ENCODE results near the gene SNORC. TPM values are rescaled to one million over a fixed set of nuclear protein-coding genes. Genes with fewer than 3 reads are reported as not detected.

Gene SNORC
- total RNA-seq, 2 experiments from 2014 or later: 0.13 to 1.4 TPM

GRCh38 chr2:232838406-232838874, 31.6 kb upstream of the SNORC start:
- peak overlapping the region; percentile 39; the same call in 1 of the 2 replicates for H2AFZ ChIP-seq (ENCODE audit: low read length)
- H3K4me1 ChIP-seq (ENCODE audit: insufficient read depth, low read length, poor library complexity, severe bottlenecking): peaks cover 39% of the 10 kb centered on the region
- intact Hi-C loops (cut with micrococcal nuclease; ENCODE audit: unreplicated experiment): loop anchor here (2.0 kb wide), 1 partner anchor 28 kb away; no protein-coding TSS in a partner anchor
- H3K4me3 ChIP-seq (ENCODE audit: low read depth, low read length, poor library complexity, severe bottlenecking): peak overlapping the region; percentile 32
- TF ChIP-seq EZH2phosphoT487 (IDR thresholded peaks at IDR 0.05; ENCODE audit: borderline replicate concordance, low read depth, low read length): no peak
- no peak for TF ChIP-seq CTCF (conservative IDR thresholded peaks at IDR 0.05; ENCODE audit: low read length)
- peak overlapping the region; percentile 74 for H3K4me2 ChIP-seq (ENCODE audit: low read length)
- no TSS peak for BruUV-seq (replicated peaks)
- H3K9me2 ChIP-seq (ENCODE audit: insufficient read depth, low read length): no peaks in the 10 kb centered on the region
- H4K20me1 ChIP-seq (ENCODE audit: insufficient read depth, low read length): no peaks in the 10 kb centered on the region
- DNase-seq (ENCODE audit: low spot score): peak; percentile 90
- ChIA-PET POLR2A (no interaction called here), CTCF (ENCODE audit: unreplicated experiment) (no interaction called here)
- no peaks in the 10 kb centered on the region for H3K9me3 ChIP-seq (ENCODE audit: low read length)
- peaks cover 79% of the 10 kb centered on the region for H3K36me3 ChIP-seq (ENCODE audit: insufficient read depth, low read length)
- peaks cover 3% of the 10 kb centered on the region; the same call in 1 of the 2 replicates for H3K79me2 ChIP-seq (ENCODE audit: insufficient read depth, low read depth, low read length)
- H3K27ac ChIP-seq (ENCODE audit: low read depth, low read length, poor library complexity, severe bottlenecking): peak overlapping the region; percentile 85

GRCh38 chr2:232839411-232840079, 30.5 kb upstream of the SNORC start:
- Histone ChIP-seq H3K4me1 (ENCODE audit: insufficient read depth, low read length, poor library complexity, severe bottlenecking) (peaks cover 39% of the 10 kb centered on the region), H3K4me3 (ENCODE audit: low read depth, low read length, poor library complexity, severe bottlenecking) (no peak overlapping the region), H3K9me3 (ENCODE audit: low read length) (no peaks in the 10 kb centered on the region), H2AFZ (ENCODE audit: low read length) (peak overlapping the region; percentile 2; the same call in 1 of the 2 replicates), H4K20me1 (ENCODE audit: insufficient read depth, low read length) (no peaks in the 10 kb centered on the region), H3K27ac (ENCODE audit: low read depth, low read length, poor library complexity, severe bottlenecking) (peak overlapping the region; percentile 85), H3K9me2 (ENCODE audit: insufficient read depth, low read length) (no peaks in the 10 kb centered on the region), H3K79me2 (ENCODE audit: insufficient read depth, low read depth, low read length) (peaks cover 3% of the 10 kb centered on the region; the same call in 1 of the 2 replicates), H3K4me2 (ENCODE audit: low read length) (peak overlapping the region; percentile 74), H3K36me3 (ENCODE audit: insufficient read depth, low read length) (peaks cover 76% of the 10 kb centered on the region)
- ChIA-PET CTCF (ENCODE audit: unreplicated experiment) (no interaction called here), POLR2A (interaction anchor here (0.6 to 1.2 kb wide), 2 partner anchors 17 to 139 kb away, joined by 3 read pairs; no protein-coding TSS in a partner anchor)
- no peak for DNase-seq (ENCODE audit: low spot score)
- TF ChIP-seq EZH2phosphoT487 (IDR thresholded peaks at IDR 0.05; ENCODE audit: borderline replicate concordance, low read depth, low read length) (no peak), CTCF (conservative IDR thresholded peaks at IDR 0.05; ENCODE audit: low read length) (no peak)
- BruUV-seq (replicated peaks): no TSS peak
- intact Hi-C loops (cut with micrococcal nuclease; ENCODE audit: unreplicated experiment): loop anchor here (2.0 kb wide), 1 partner anchor 29 kb away; no protein-coding TSS in a partner anchor

GRCh38 chr2:232842689-232843088, 27.4 kb upstream of the SNORC start:
- no peak overlapping the region for H2AFZ ChIP-seq (ENCODE audit: low read length)
- no peak overlapping the region for H3K27ac ChIP-seq (ENCODE audit: low read depth, low read length, poor library complexity, severe bottlenecking)
- no peaks in the 10 kb centered on the region for H3K9me2 ChIP-seq (ENCODE audit: insufficient read depth, low read length)
- ChIA-PET POLR2A (interaction anchor here (0.6 to 1.7 kb wide), 5 partner anchors 8 to 231 kb away, joined by 3 to 6 read pairs (median 4); partner anchors contain the start of gene INPP5D), CTCF (ENCODE audit: unreplicated experiment) (interaction anchor here (1.1 kb wide), 1 partner anchor 218 kb away, joined by 3 read pairs; the partner anchor contains the start of gene INPP5D)
- TF ChIP-seq EZH2phosphoT487 (IDR thresholded peaks at IDR 0.05; ENCODE audit: borderline replicate concordance, low read depth, low read length) (no peak), CTCF (conservative IDR thresholded peaks at IDR 0.05; ENCODE audit: low read length) (no peak)
- no peaks in the 10 kb centered on the region for H3K9me3 ChIP-seq (ENCODE audit: low read length)
- H3K36me3 ChIP-seq (ENCODE audit: insufficient read depth, low read length): peaks cover 78% of the 10 kb centered on the region
- no peak for DNase-seq (ENCODE audit: low spot score)
- H3K4me3 ChIP-seq (ENCODE audit: low read depth, low read length, poor library complexity, severe bottlenecking): no peak overlapping the region
- BruUV-seq (replicated peaks): no TSS peak
- intact Hi-C loops (cut with micrococcal nuclease; ENCODE audit: unreplicated experiment): no loop called here
- peaks cover 28% of the 10 kb centered on the region for H3K4me1 ChIP-seq (ENCODE audit: insufficient read depth, low read length, poor library complexity, severe bottlenecking)
- H3K4me2 ChIP-seq (ENCODE audit: low read length): no peak overlapping the region
- no peaks in the 10 kb centered on the region for H4K20me1 ChIP-seq (ENCODE audit: insufficient read depth, low read length)
- H3K79me2 ChIP-seq (ENCODE audit: insufficient read depth, low read depth, low read length): peaks cover 3% of the 10 kb centered on the region; the same call in 1 of the 2 replicates

All from OCI-LY7 (cell line).